Endothelial cell of umbilical vein (primary cell): ENCODE results near the gene GNAQ. TPM values are rescaled to one million over a fixed set of nuclear protein-coding genes. Genes with fewer than 3 reads are reported as not detected.
A peak's percentile ranks its signal among the peaks of the same experiment; 100 is the strongest.

Source experiments
- BruUV-seq: library from RNA; stranded (reverse); fragments of 400-500 nt; replicated peaks from 2 replicates; lab custom pipeline; 2021; lab: Mats Ljungman, UMichigan
- CTCF ChIA-PET: fragments of 300-600, 350-600 bp; sonication (Branson Sonifier 250); formaldehyde crosslinking; loops from one replicate; lab custom pipeline; 2021; ENCODE audit warnings: antibody characterized with exemption, inconsistent platforms; lab: Charles Lee
- POLR2A ChIA-PET: fragments of 300-600, 350-600 bp; sonication (Branson Sonifier 250); formaldehyde crosslinking; loops from one replicate; lab custom pipeline; 2021; ENCODE audit warnings: antibody characterized with exemption, inconsistent platforms; lab: Charles Lee
- DNase-seq: peaks from one replicate; pipeline ENCODE4 v3.0.0-alpha.2; 2011; ENCODE audit warnings: low read depth, low spot score
- FAIRE-seq: peaks from 2 replicates; lab custom pipeline; 2011; peaks lifted over from hg19 to GRCh38; lab: Jason Lieb, UNC
- H2AFZ ChIP-seq: 2 replicates; pipeline ENCODE4 v1.6.0; 2012; ENCODE audit warnings: low read depth, low read length, control low read depth, inconsistent platforms
- H3K27ac ChIP-seq: 2 replicates; pipeline ENCODE4 v1.5.1; 2011; ENCODE audit warnings: low read depth, mild to moderate bottlenecking, control low read depth, low read length, moderate library complexity; ENCODE audit not compliant: insufficient read depth
- H3K27me3 ChIP-seq, 2 experiments: 2 replicates each; pipeline versions ENCODE4 v1.6.0 to v1.6.1; 2011; ENCODE audit warnings: low read length in 2 of 2, mixed read lengths in 1 of 2; ENCODE audit not compliant: control insufficient read depth in 2 of 2, insufficient read depth in 2 of 2
- H3K36me3 ChIP-seq, 2 experiments: 2 replicates in 1 of 2; 3 replicates in 1 of 2; pipeline ENCODE4 v1.5.1; 2011; ENCODE audit warnings: low read length in 2 of 2, mild to moderate bottlenecking in 1 of 2, moderate library complexity in 1 of 2; ENCODE audit not compliant: control insufficient read depth in 2 of 2, insufficient read depth in 2 of 2; ENCODE audit errors: extremely low read depth in 1 of 2
- H3K4me1 ChIP-seq: 3 replicates; pipeline ENCODE4 v1.5.1; 2011; ENCODE audit warnings: mild to moderate bottlenecking, low read length; ENCODE audit not compliant: control insufficient read depth, insufficient read depth; ENCODE audit errors: extremely low read depth
- H3K4me2 ChIP-seq: 2 replicates; pipeline ENCODE4 v1.6.1; 2011; ENCODE audit warnings: low read length, control low read depth, mixed read lengths; ENCODE audit not compliant: insufficient read depth
- H3K4me3 ChIP-seq, 3 experiments: fragments of 200-600 bp in 1 of 3; sonication (generic), shearing (Covaris generic) in 1 of 3; replicated peaks in 1 of 3; 2 replicates each; pipeline ENCODE4 v1.5.1; 2011 to 2016; ENCODE audit warnings: control low read depth in 3 of 3, low read length in 3 of 3, mild to moderate bottlenecking in 2 of 3, inconsistent platforms in 1 of 3, low read depth in 1 of 3, moderate library complexity in 1 of 3; ENCODE audit not compliant: insufficient read depth in 1 of 3
- H3K79me2 ChIP-seq: 2 replicates; pipeline ENCODE4 v1.6.0; 2012; ENCODE audit warnings: low read length, inconsistent platforms; ENCODE audit not compliant: control insufficient read depth, insufficient read depth
- H3K9ac ChIP-seq: replicated peaks from 2 replicates; pipeline ENCODE3; 2011; ENCODE audit warnings: low read length, control low read depth; ENCODE audit not compliant: insufficient read depth; ENCODE audit errors: extremely low read depth
- H3K9me1 ChIP-seq: replicated peaks from 3 replicates; pipeline ENCODE4 v1.6.0; 2011; ENCODE audit warnings: mild to moderate bottlenecking, low read length; ENCODE audit not compliant: control insufficient read depth, insufficient read depth; ENCODE audit errors: extremely low read depth
- H3K9me3 ChIP-seq: replicated peaks from 2 replicates; pipeline ENCODE4 v1.5.1; 2012; ENCODE audit warnings: low read length, inconsistent platforms; ENCODE audit not compliant: control insufficient read depth, insufficient read depth
- H4K20me1 ChIP-seq: replicated peaks from 2 replicates; pipeline ENCODE3; 2011; ENCODE audit warnings: mild to moderate bottlenecking, low read length; ENCODE audit not compliant: control insufficient read depth, insufficient read depth; ENCODE audit errors: extremely low read depth
- EZH2 ChIP-seq: IDR thresholded peaks from 2 replicates; pipeline ENCODE4 v1.6.1; 2012; ENCODE audit warnings: borderline replicate concordance, low read depth, mild to moderate bottlenecking, moderate library complexity, low read length, inconsistent platforms; ENCODE audit not compliant: severe bottlenecking
- FOS ChIP-seq: IDR thresholded peaks from 2 replicates; pipeline ENCODE4 v1.6.1; 2011; ENCODE audit warnings: mild to moderate bottlenecking, low read length, moderate library complexity, borderline replicate concordance; ENCODE audit not compliant: insufficient read depth
- GATA2 ChIP-seq: IDR thresholded peaks from 2 replicates; pipeline ENCODE4 v1.7.0; 2011; ENCODE audit warnings: low read depth, mild to moderate bottlenecking, moderate library complexity, mixed read lengths, low read length; ENCODE audit not compliant: insufficient read length, insufficient read depth
- JUN ChIP-seq: IDR thresholded peaks from 2 replicates; pipeline ENCODE4 v1.6.1; 2011; ENCODE audit warnings: borderline replicate concordance, low read depth; ENCODE audit not compliant: insufficient read length, insufficient read depth
- MYC ChIP-seq: IDR thresholded peaks from one replicate; pipeline ENCODE4 v1.6.1; 2011; ENCODE audit warnings: mild to moderate bottlenecking, low read depth, low read length
- POLR2A ChIP-seq: IDR thresholded peaks from 2 replicates; pipeline ENCODE4 v1.6.1; 2012; ENCODE audit warnings: low read depth, mild to moderate bottlenecking, control low read depth, low read length
- POLR2AphosphoS5 ChIP-seq: IDR thresholded peaks from 2 replicates; pipeline ENCODE4 v1.6.1; 2012; ENCODE audit warnings: low read depth, mild to moderate bottlenecking, control low read depth, low read length, moderate library complexity; ENCODE audit not compliant: insufficient read depth
- dilution Hi-C: fragments of 300-500 bp; cut with MboI; formaldehyde crosslinking; loops from one replicate; pipeline ENCODE4 v1.15.0; 2019; ENCODE audit warnings: low sequenced_read_pairs; ENCODE audit not compliant: extremely low pct_ligation_motif_present
- intact Hi-C: fragments of 100-400 bp; cut with micrococcal nuclease; formaldehyde crosslinking; loops from one replicate; pipeline ENCODE4 v1.10.0; 2022
- polyA plus RNA-seq, 4 experiments: library from polyadenylated mRNA; depleted of rRNA in 3 of 4; stranded (reverse) in 3 of 4; unstranded in 1 of 4; fragments of >200 nt; gene quantifications; 2 replicates each; pipeline versions ENCODE4 v1.2.1 to v1.2.3, GENCODE V29; 2011 to 2012; ENCODE audit warnings: missing spikeins in 1 of 4
- total RNA-seq: library from RNA; stranded (reverse); gene quantifications from 2 replicates; pipeline ENCODE4 v1.2.3, GENCODE V29; 2021

The GNAQ gene
- total and polyA plus RNA-seq, 2 donors (not counting 3 experiments of a cell fraction or from before 2014, with no cell fraction given): 26.1 to 67.3 TPM

GRCh38 chr9:77807846-77808750 lies 223.5 kb downstream of the GNAQ start:
- TSS peak; percentile 84 for BruUV-seq
- TF ChIP-seq GATA2: peak; percentile 4
- no peak for TF ChIP-seq POLR2A

GRCh38 chr9:77807281-77807683 lies 224.3 kb downstream of the GNAQ start:
- Histone ChIP-seq H3K27ac (peak overlapping the region; percentile 62), H3K79me2 (no peaks in the 10 kb centered on the region), H4K20me1 (no peaks in the 10 kb centered on the region), H3K36me3 (peaks cover 0 to 2% of the 10 kb centered on the region in 2 experiments), H3K9ac (no peak overlapping the region), H3K4me1 (peaks cover 23% of the 10 kb centered on the region), H3K27me3 (no peaks in the 10 kb centered on the region), H3K4me2 (peak overlapping the region; percentile 23), H3K9me3 (no peaks in the 10 kb centered on the region), H3K9me1 (no peaks in the 10 kb centered on the region), H3K4me3 (no peak overlapping the region), H2AFZ (no peak overlapping the region)
- no TSS peak for BruUV-seq
- TF ChIP-seq EZH2 (no peak), POLR2AphosphoS5 (peak; percentile 46), GATA2 (peak; percentile 17), FOS (peak; percentile 85), MYC (no peak), JUN (peak; percentile 88), POLR2A (no peak)
- CTCF ChIA-PET: interaction anchor here (0.6 to 1.1 kb wide), 2 partner anchors 170 to 374 kb away, joined by 3 to 4 read pairs; no protein-coding TSS in a partner anchor
- intact Hi-C loops: loop anchor here (1.0 kb wide), 1 partner anchor 38 kb away; no protein-coding TSS in a partner anchor
- FAIRE-seq (peak; percentile 62), DNase-seq (peak; percentile 79)
- dilution Hi-C loops: no loop called here
- POLR2A ChIA-PET: no interaction called here

More at GRCh38 chr9:77807846-77808750, 223.5 kb downstream of the GNAQ start:
- H3K4me3 ChIP-seq: no peak overlapping the region
- peak overlapping the region; percentile 23 for H3K4me2 ChIP-seq
- no peaks in the 10 kb centered on the region for H4K20me1 ChIP-seq
- peak overlapping the region; percentile 62 for H3K27ac ChIP-seq
- CTCF ChIA-PET: interaction anchor here (0.6 to 1.1 kb wide), 2 partner anchors 169 to 375 kb away, joined by 3 to 4 read pairs; no protein-coding TSS in a partner anchor
- H3K9me3 ChIP-seq: no peaks in the 10 kb centered on the region
- no peaks in the 10 kb centered on the region for H3K79me2 ChIP-seq
- peaks cover 0 to 2% of the 10 kb centered on the region in 2 experiments for H3K36me3 ChIP-seq
- POLR2A ChIA-PET: no interaction called here
- no peak overlapping the region for H3K9ac ChIP-seq
- no peaks in the 10 kb centered on the region for H3K9me1 ChIP-seq
- dilution Hi-C loops (no loop called here), intact Hi-C loops (loop anchor here (1.0 kb wide), 1 partner anchor 39 kb away; no protein-coding TSS in a partner anchor)
- no peaks in the 10 kb centered on the region for H3K27me3 ChIP-seq
- FAIRE-seq: no peak
- H2AFZ ChIP-seq: no peak overlapping the region
- DNase-seq: no peak
- peaks cover 23% of the 10 kb centered on the region for H3K4me1 ChIP-seq
